Endothelial cell of umbilical vein (primary cell): ENCODE measurements around the gene LSM3. TPM values are rescaled to one million over a fixed set of nuclear protein-coding genes. Genes with fewer than 3 reads are reported as not detected.

Experiments
- BruUV-seq: library from RNA; stranded (reverse); fragments of 400-500 nt; replicated peaks from 2 replicates; lab custom pipeline; 2021; lab: Mats Ljungman, UMichigan
- CTCF ChIA-PET: fragments of 300-600, 350-600 bp; sonication (Branson Sonifier 250); formaldehyde crosslinking; loops from one replicate; lab custom pipeline; 2021; ENCODE audit warnings: antibody characterized with exemption, inconsistent platforms; lab: Charles Lee
- POLR2A ChIA-PET: fragments of 300-600, 350-600 bp; sonication (Branson Sonifier 250); formaldehyde crosslinking; loops from one replicate; lab custom pipeline; 2021; ENCODE audit warnings: antibody characterized with exemption, inconsistent platforms; lab: Charles Lee
- DNase-seq: peaks from one replicate; pipeline ENCODE4 v3.0.0-alpha.2; 2011; ENCODE audit warnings: low read depth, low spot score
- FAIRE-seq: peaks from 2 replicates; lab custom pipeline; 2011; peaks lifted over from hg19 to GRCh38; lab: Jason Lieb, UNC
- H2AFZ ChIP-seq: 2 replicates; pipeline ENCODE4 v1.6.0; 2012; ENCODE audit warnings: low read depth, low read length, control low read depth, inconsistent platforms
- H3K27ac ChIP-seq: 2 replicates; pipeline ENCODE4 v1.5.1; 2011; ENCODE audit warnings: low read depth, mild to moderate bottlenecking, control low read depth, low read length, moderate library complexity; ENCODE audit not compliant: insufficient read depth
- H3K27me3 ChIP-seq, 2 experiments: 2 replicates each; pipeline versions ENCODE4 v1.6.0 to v1.6.1; 2011; ENCODE audit warnings: low read length in 2 of 2, mixed read lengths in 1 of 2; ENCODE audit not compliant: control insufficient read depth in 2 of 2, insufficient read depth in 2 of 2
- H3K36me3 ChIP-seq, 2 experiments: 2 replicates in 1 of 2; 3 replicates in 1 of 2; pipeline ENCODE4 v1.5.1; 2011; ENCODE audit warnings: low read length in 2 of 2, mild to moderate bottlenecking in 1 of 2, moderate library complexity in 1 of 2; ENCODE audit not compliant: control insufficient read depth in 2 of 2, insufficient read depth in 2 of 2; ENCODE audit errors: extremely low read depth in 1 of 2
- H3K4me1 ChIP-seq: 3 replicates; pipeline ENCODE4 v1.5.1; 2011; ENCODE audit warnings: mild to moderate bottlenecking, low read length; ENCODE audit not compliant: control insufficient read depth, insufficient read depth; ENCODE audit errors: extremely low read depth
- H3K4me2 ChIP-seq: 2 replicates; pipeline ENCODE4 v1.6.1; 2011; ENCODE audit warnings: low read length, control low read depth, mixed read lengths; ENCODE audit not compliant: insufficient read depth
- H3K4me3 ChIP-seq, 3 experiments: fragments of 200-600 bp in 1 of 3; sonication (generic), shearing (Covaris generic) in 1 of 3; replicated peaks in 1 of 3; 2 replicates each; pipeline ENCODE4 v1.5.1; 2011 to 2016; ENCODE audit warnings: control low read depth in 3 of 3, low read length in 3 of 3, mild to moderate bottlenecking in 2 of 3, inconsistent platforms in 1 of 3, low read depth in 1 of 3, moderate library complexity in 1 of 3; ENCODE audit not compliant: insufficient read depth in 1 of 3
- H3K79me2 ChIP-seq: 2 replicates; pipeline ENCODE4 v1.6.0; 2012; ENCODE audit warnings: low read length, inconsistent platforms; ENCODE audit not compliant: control insufficient read depth, insufficient read depth
- H3K9ac ChIP-seq: replicated peaks from 2 replicates; pipeline ENCODE3; 2011; ENCODE audit warnings: low read length, control low read depth; ENCODE audit not compliant: insufficient read depth; ENCODE audit errors: extremely low read depth
- H3K9me1 ChIP-seq: replicated peaks from 3 replicates; pipeline ENCODE4 v1.6.0; 2011; ENCODE audit warnings: mild to moderate bottlenecking, low read length; ENCODE audit not compliant: control insufficient read depth, insufficient read depth; ENCODE audit errors: extremely low read depth
- H3K9me3 ChIP-seq: replicated peaks from 2 replicates; pipeline ENCODE4 v1.5.1; 2012; ENCODE audit warnings: low read length, inconsistent platforms; ENCODE audit not compliant: control insufficient read depth, insufficient read depth
- H4K20me1 ChIP-seq: replicated peaks from 2 replicates; pipeline ENCODE3; 2011; ENCODE audit warnings: mild to moderate bottlenecking, low read length; ENCODE audit not compliant: control insufficient read depth, insufficient read depth; ENCODE audit errors: extremely low read depth
- CTCF ChIP-seq, 2 donors: IDR thresholded peaks; 1 replicate in 1 of 2; 2 replicates in 1 of 2; pipeline ENCODE4 v1.5.1; 2011; ENCODE audit warnings: low read length in 2 of 2, mild to moderate bottlenecking in 2 of 2, moderate library complexity in 2 of 2, control low read depth in 1 of 2, inconsistent platforms in 1 of 2, low read depth in 1 of 2; ENCODE audit not compliant: insufficient read depth in 1 of 2; ENCODE audit errors: extremely low read depth in 1 of 2
- EZH2 ChIP-seq: IDR thresholded peaks from 2 replicates; pipeline ENCODE4 v1.6.1; 2012; ENCODE audit warnings: borderline replicate concordance, low read depth, mild to moderate bottlenecking, moderate library complexity, low read length, inconsistent platforms; ENCODE audit not compliant: severe bottlenecking
- FOS ChIP-seq: IDR thresholded peaks from 2 replicates; pipeline ENCODE4 v1.6.1; 2011; ENCODE audit warnings: mild to moderate bottlenecking, low read length, moderate library complexity, borderline replicate concordance; ENCODE audit not compliant: insufficient read depth
- GATA2 ChIP-seq: IDR thresholded peaks from 2 replicates; pipeline ENCODE4 v1.7.0; 2011; ENCODE audit warnings: low read depth, mild to moderate bottlenecking, moderate library complexity, mixed read lengths, low read length; ENCODE audit not compliant: insufficient read length, insufficient read depth
- JUN ChIP-seq: IDR thresholded peaks from 2 replicates; pipeline ENCODE4 v1.6.1; 2011; ENCODE audit warnings: borderline replicate concordance, low read depth; ENCODE audit not compliant: insufficient read length, insufficient read depth
- MAX ChIP-seq: IDR thresholded peaks from 2 replicates; pipeline ENCODE4 v1.6.1; 2011; ENCODE audit not compliant: insufficient read depth, insufficient read length
- MYC ChIP-seq: IDR thresholded peaks from one replicate; pipeline ENCODE4 v1.6.1; 2011; ENCODE audit warnings: mild to moderate bottlenecking, low read depth, low read length
- POLR2A ChIP-seq: IDR thresholded peaks from 2 replicates; pipeline ENCODE4 v1.6.1; 2012; ENCODE audit warnings: low read depth, mild to moderate bottlenecking, control low read depth, low read length
- POLR2AphosphoS5 ChIP-seq: IDR thresholded peaks from 2 replicates; pipeline ENCODE4 v1.6.1; 2012; ENCODE audit warnings: low read depth, mild to moderate bottlenecking, control low read depth, low read length, moderate library complexity; ENCODE audit not compliant: insufficient read depth
- dilution Hi-C: fragments of 300-500 bp; cut with MboI; formaldehyde crosslinking; loops from one replicate; pipeline ENCODE4 v1.15.0; 2019; ENCODE audit warnings: low sequenced_read_pairs; ENCODE audit not compliant: extremely low pct_ligation_motif_present
- intact Hi-C: fragments of 100-400 bp; cut with micrococcal nuclease; formaldehyde crosslinking; loops from one replicate; pipeline ENCODE4 v1.10.0; 2022
- polyA plus RNA-seq, 4 experiments: library from polyadenylated mRNA; depleted of rRNA in 3 of 4; stranded (reverse) in 3 of 4; unstranded in 1 of 4; fragments of >200 nt; gene quantifications; 2 replicates each; pipeline versions ENCODE4 v1.2.1 to v1.2.3, GENCODE V29; 2011 to 2012; ENCODE audit warnings: missing spikeins in 1 of 4
- total RNA-seq: library from RNA; stranded (reverse); gene quantifications from 2 replicates; pipeline ENCODE4 v1.2.3, GENCODE V29; 2021

LSM3 gene
- total and polyA plus RNA-seq, 2 donors (not counting 3 experiments of a cell fraction or from before 2014, with no cell fraction given): 4.4 to 13.0 TPM

- intact Hi-C loops: loop anchor here (5.0 kb wide), 1 partner anchor 201 kb away; the partner anchor contains the start of gene SLC6A6
- no peaks in the 10 kb centered on the region for H4K20me1 ChIP-seq
- dilution Hi-C loops: no loop called here
- H3K9me1 ChIP-seq: no peaks in the 10 kb centered on the region
- no peaks in the 10 kb centered on the region for H3K36me3 ChIP-seq
- no peak for FAIRE-seq
- H3K4me1 ChIP-seq: peaks cover 2% of the 10 kb centered on the region
- no peak overlapping the region for H2AFZ ChIP-seq
- no peaks in the 10 kb centered on the region for H3K9me3 ChIP-seq
- peak; percentile 35 for DNase-seq
- H3K79me2 ChIP-seq: no peaks in the 10 kb centered on the region
- CTCF ChIA-PET: interaction anchor here (0.6 to 4.8 kb wide), 5 partner anchors 13 to 349 kb away, joined by 3 to 46 read pairs (median 3); no protein-coding TSS in a partner anchor
- H3K27me3 ChIP-seq: no peaks in the 10 kb centered on the region
- TF ChIP-seq GATA2 (no peak), MYC (no peak), CTCF (IDR thresholded peaks at IDR 0.05; ENCODE audit: extremely low read depth in 1 of 2, insufficient read depth in 1 of 2, low read depth in 1 of 2, low read length in 2 of 2) (no peak), MAX (no peak), POLR2AphosphoS5 (no peak), POLR2A (no peak), FOS (no peak), JUN (no peak), EZH2 (no peak)
- no peak overlapping the region for H3K4me2 ChIP-seq
- H3K4me3 ChIP-seq: no peak overlapping the region
- POLR2A ChIA-PET: no interaction called here
- no peak overlapping the region for H3K9ac ChIP-seq
- H3K27ac ChIP-seq: no peak overlapping the region
- no TSS peak for BruUV-seq
Observed at GRCh38 chr3:14200841-14201240, 22.2 kb downstream of the LSM3 start.
